Panc1 (cell line): ENCODE measurements around the gene NBPF11.
"Not testable (repeated sequence)": the region's sequence is repeated elsewhere in the genome, so short reads cannot be mapped to it uniquely, and the experiment has no call there.

Experiments used
- CTCF ChIP-seq: fragments of 450-650 bp; IDR thresholded peaks from 2 replicates; pipeline ENCODE4 v1.5.1; 2017; ENCODE audit warnings: mild to moderate bottlenecking
- POLR2AphosphoS5 ChIP-seq: IDR thresholded peaks from 2 replicates; pipeline ENCODE4 v1.6.1; 2012; ENCODE audit warnings: mild to moderate bottlenecking, low read depth, low read length, moderate library complexity
- REST ChIP-seq, 2 experiments: IDR thresholded peaks; 2 replicates each; pipeline ENCODE4 v1.6.1; 2011 to 2012; ENCODE audit warnings: low read depth in 2 of 2, control low read depth in 1 of 2, low read length in 1 of 2, mild to moderate bottlenecking in 1 of 2, moderate library complexity in 1 of 2; ENCODE audit not compliant: insufficient read depth in 1 of 2
- SIN3A ChIP-seq: IDR thresholded peaks from 2 replicates; pipeline ENCODE4 v1.6.1; 2012; ENCODE audit warnings: low read depth, mild to moderate bottlenecking, low read length, moderate library complexity, borderline replicate concordance; ENCODE audit not compliant: insufficient read depth

DNA sequence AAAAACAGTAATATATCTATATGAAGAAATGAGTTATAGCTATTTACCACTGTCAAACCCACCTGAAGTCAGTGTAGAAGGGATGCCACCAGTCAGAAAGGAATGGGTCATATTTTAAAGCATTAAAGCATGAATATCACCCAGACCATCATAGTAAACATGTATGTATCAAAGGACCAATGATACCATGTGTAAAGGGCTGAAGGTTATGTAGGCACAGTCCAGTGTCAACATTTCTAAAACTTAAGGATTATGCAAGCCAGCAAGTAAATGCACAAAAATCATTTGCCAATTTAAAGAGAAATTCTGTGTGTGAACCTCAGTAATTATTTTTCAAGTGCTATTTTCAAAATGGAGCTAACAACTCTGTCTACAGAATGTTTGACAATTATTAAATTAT lies 26.6 kb upstream of the NBPF11 start:
- TF ChIP-seq REST (IDR thresholded peaks at IDR 0.05; ENCODE audit: insufficient read depth in 1 of 2, low read depth in 2 of 2, low read length in 1 of 2); CTCF; SIN3A; POLR2AphosphoS5: not testable (repeated sequence)
